ENCODE data around the gene ZNF419.

DNA sequence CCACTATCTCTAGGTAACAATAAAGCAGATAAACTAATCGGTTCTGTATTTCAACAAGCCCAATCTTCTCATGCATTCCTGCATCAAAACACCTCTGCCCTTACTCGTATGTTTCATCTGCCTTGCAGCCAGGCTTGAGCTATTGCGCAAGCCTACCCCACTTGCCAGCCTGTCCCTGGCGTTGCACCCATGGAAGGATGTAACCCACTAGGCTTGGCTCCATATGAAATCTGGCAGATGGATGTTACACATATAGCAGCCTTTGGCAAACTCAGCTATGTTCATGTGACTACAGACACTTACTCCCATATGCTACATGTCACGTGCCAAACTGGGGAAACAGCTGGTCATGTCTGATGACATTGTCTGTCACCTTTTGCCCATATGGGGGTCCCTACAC, 27.7 kb downstream of the ZNF419 start:
- TF ChIP-seq, protein P1, sequence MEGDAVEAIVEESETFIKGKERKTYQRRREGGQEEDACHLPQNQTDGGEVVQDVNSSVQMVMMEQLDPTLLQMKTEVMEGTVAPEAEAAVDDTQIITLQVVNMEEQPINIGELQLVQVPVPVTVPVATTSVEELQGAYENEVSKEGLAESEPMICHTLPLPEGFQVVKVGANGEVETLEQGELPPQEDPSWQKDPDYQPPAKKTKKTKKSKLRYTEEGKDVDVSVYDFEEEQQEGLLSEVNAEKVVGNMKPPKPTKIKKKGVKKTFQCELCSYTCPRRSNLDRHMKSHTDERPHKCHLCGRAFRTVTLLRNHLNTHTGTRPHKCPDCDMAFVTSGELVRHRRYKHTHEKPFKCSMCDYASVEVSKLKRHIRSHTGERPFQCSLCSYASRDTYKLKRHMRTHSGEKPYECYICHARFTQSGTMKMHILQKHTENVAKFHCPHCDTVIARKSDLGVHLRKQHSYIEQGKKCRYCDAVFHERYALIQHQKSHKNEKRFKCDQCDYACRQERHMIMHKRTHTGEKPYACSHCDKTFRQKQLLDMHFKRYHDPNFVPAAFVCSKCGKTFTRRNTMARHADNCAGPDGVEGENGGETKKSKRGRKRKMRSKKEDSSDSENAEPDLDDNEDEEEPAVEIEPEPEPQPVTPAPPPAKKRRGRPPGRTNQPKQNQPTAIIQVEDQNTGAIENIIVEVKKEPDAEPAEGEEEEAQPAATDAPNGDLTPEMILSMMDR (optimal IDR thresholded peaks at IDR 0.05 in 1 of 3, IDR thresholded peaks at IDR 0.05 in 1 of 3, conservative IDR thresholded peaks at IDR 0.05 in 1 of 3; ENCODE audit: extremely low read depth in 1 of 3, insufficient read depth in 2 of 3, low read length in 3 of 3): no peak
- no peak for TF ChIP-seq EZH2 (IDR thresholded peaks at IDR 0.05; ENCODE audit: low read length)

Measured in keratinocyte (primary cell).